OCI-LY3 (cell line): Measurements from ENCODE around the gene CNNM2.

Experiments
- CTCF ChIP-seq: fragments of 200-600, 300-600 bp; sonication (generic); IDR thresholded peaks from 2 replicates; pipeline ENCODE4 v1.5.1; 2014; ENCODE audit warnings: antibody characterized with exemption, low read length, low read depth
- EZH2phosphoT487 ChIP-seq: fragments of 200-600 bp; shearing (Covaris generic); IDR thresholded peaks from 2 replicates; pipeline ENCODE4 v1.6.1; 2018; ENCODE audit warnings: antibody characterized with exemption, mixed run types, low read depth

GRCh38 chr10:103060575-103060974, 142.5 kb downstream of the CNNM2 start:
- no peak for TF ChIP-seq CTCF
- TF ChIP-seq EZH2phosphoT487: no peak
